BLaER1 treated with 17β-estradiol and CSF1 and Interleukin-3, amounts not matched to agents 10 nM and 100 nM (cell line): Measurements from ENCODE around the gene DIAPH2.

ENCODE experiments used
- H3K27ac ChIP-seq, 11 experiments: shearing (Covaris generic); formaldehyde crosslinking; 2 replicates each; pipeline ENCODE4 v1.8.1; 2022
- H3K27me3 ChIP-seq, 11 experiments: shearing (Covaris generic); formaldehyde crosslinking; 2 replicates each; pipeline ENCODE4 v1.8.1; 2022
- H3K36me3 ChIP-seq, 11 experiments: shearing (Covaris generic); formaldehyde crosslinking; 2 replicates each; pipeline ENCODE4 v1.8.1; 2022
- H3K4me1 ChIP-seq, 10 experiments: shearing (Covaris generic); formaldehyde crosslinking; 2 replicates each; pipeline ENCODE4 v1.8.1; 2022
- H3K4me2 ChIP-seq, 11 experiments: shearing (Covaris generic); formaldehyde crosslinking; 2 replicates each; pipeline ENCODE4 v1.8.1; 2022
- H3K4me3 ChIP-seq, 10 experiments: shearing (Covaris generic); formaldehyde crosslinking; 2 replicates each; pipeline ENCODE4 v1.8.1; 2022
- H3K9ac ChIP-seq, 11 experiments: shearing (Covaris generic); formaldehyde crosslinking; 2 replicates each; pipeline ENCODE4 v1.8.1; 2022
- H3K9me3 ChIP-seq, 11 experiments: shearing (Covaris generic); formaldehyde crosslinking; replicated peaks in 1 of 11; 2 replicates each; pipeline ENCODE4 v1.8.1; 2022
- H4K20me1 ChIP-seq, 11 experiments: shearing (Covaris generic); formaldehyde crosslinking; 2 replicates each; pipeline ENCODE4 v1.8.1; 2022
- Cebpa-rat ChIP-seq, 11 experiments: shearing (Covaris generic); IDR thresholded peaks; 2 replicates each; pipeline ENCODE4 v1.8.1; 2022

Gene DIAPH2

DNA sequence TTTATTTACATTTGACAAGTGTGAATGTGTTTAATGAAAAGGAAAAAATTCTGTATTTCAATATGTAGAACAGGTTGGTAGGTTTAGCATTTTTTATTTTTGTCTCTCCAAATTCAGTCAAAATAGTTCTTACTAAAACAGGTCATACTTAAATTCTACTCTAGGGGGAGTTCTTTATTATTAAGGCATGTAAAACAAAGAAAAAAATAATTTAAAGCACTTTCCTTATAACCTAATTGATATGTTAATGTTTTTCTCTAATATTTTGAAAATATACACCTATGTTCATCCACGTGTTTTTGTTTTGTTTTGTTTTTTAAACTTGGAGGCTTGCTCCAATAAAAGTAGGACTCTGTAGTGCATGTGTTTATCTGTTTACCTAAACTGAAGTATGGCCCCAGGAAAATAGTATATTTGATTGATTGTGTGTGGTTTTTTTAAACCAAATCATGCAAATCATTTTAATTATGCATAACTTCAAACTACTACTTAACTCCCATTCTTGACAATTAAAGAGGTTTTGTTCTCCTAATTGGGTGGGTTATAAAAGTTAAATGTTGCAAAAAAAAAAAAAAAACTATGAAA lies 761.7 kb downstream of the DIAPH2 start:
- Histone ChIP-seq H3K27ac (no peak overlapping the region), H3K27me3 (peaks cover 65 to 100% (median 97%) of the 10 kb centered on the region in 11 experiments)
- TF ChIP-seq Cebpa-rat (IDR thresholded peaks at IDR 0.05), result no peak

GRCh38 chrX:97447306-97447705 lies 762.7 kb downstream of the DIAPH2 start:
- Histone ChIP-seq H3K9ac (no peak overlapping the region), H3K27me3 (peaks cover 65 to 100% (median 97%) of the 10 kb centered on the region in 11 experiments), H3K9me3 (no peaks in the 10 kb centered on the region), H3K27ac (no peak overlapping the region), H3K4me3 (no peak overlapping the region), H4K20me1 (peaks cover 0 to 6% (median 0%) of the 10 kb centered on the region in 11 experiments; a peak in 3 of 22 replicates), H3K4me1 (no peaks in the 10 kb centered on the region), H3K36me3 (no peaks in the 10 kb centered on the region), H3K4me2 (no peak overlapping the region)
- TF ChIP-seq Cebpa-rat (IDR thresholded peaks at IDR 0.05), result no peak

More for the DNA sequence above, 761.7 kb downstream of the DIAPH2 start:
- H3K4me1 ChIP-seq, result no peaks in the 10 kb centered on the region
- H3K4me2 ChIP-seq, result no peak overlapping the region
- H3K9me3 ChIP-seq, result no peaks in the 10 kb centered on the region
- no peak overlapping the region for H3K4me3 ChIP-seq
- peaks cover 0 to 6% (median 0%) of the 10 kb centered on the region in 11 experiments; a peak in 3 of 22 replicates for H4K20me1 ChIP-seq
- no peaks in the 10 kb centered on the region for H3K36me3 ChIP-seq
- H3K9ac ChIP-seq, result no peak overlapping the region

- H3K36me3 ChIP-seq, result no peaks in the 10 kb centered on the region
- no peak overlapping the region for H3K9ac ChIP-seq
- no peak overlapping the region for H3K4me2 ChIP-seq
- peaks cover 76 to 99% (median 96%) of the 10 kb centered on the region in 11 experiments for H3K27me3 ChIP-seq
- no peaks in the 10 kb centered on the region for H3K4me1 ChIP-seq
- TF ChIP-seq Cebpa-rat (IDR thresholded peaks at IDR 0.05), result no peak
- H3K27ac ChIP-seq, result no peak overlapping the region
- H4K20me1 ChIP-seq, result peaks cover 0 to 4% (median 0%) of the 10 kb centered on the region in 11 experiments; a peak in 2 of 22 replicates
- H3K4me3 ChIP-seq, result no peak overlapping the region
- no peaks in the 10 kb centered on the region; a peak in 1 of 22 replicates for H3K9me3 ChIP-seq
Measured at GRCh38 chrX:97452283-97452682, 767.6 kb downstream of the DIAPH2 start.

- TF ChIP-seq Cebpa-rat (IDR thresholded peaks at IDR 0.05), result no peak
- no peak overlapping the region for H3K4me3 ChIP-seq
- no peaks in the 10 kb centered on the region for H3K36me3 ChIP-seq
- H3K4me1 ChIP-seq, result no peaks in the 10 kb centered on the region
- H3K4me2 ChIP-seq, result no peak overlapping the region
- no peak overlapping the region for H3K9ac ChIP-seq
- H3K9me3 ChIP-seq, result no peaks in the 10 kb centered on the region; a peak in 1 of 22 replicates
- H3K27me3 ChIP-seq, result peaks cover 75 to 99% (median 93%) of the 10 kb centered on the region in 11 experiments
- no peak overlapping the region for H3K27ac ChIP-seq
- H4K20me1 ChIP-seq, result no peaks in the 10 kb centered on the region
Measured at GRCh38 chrX:97461763-97462162, 777.1 kb downstream of the DIAPH2 start.

DNA sequence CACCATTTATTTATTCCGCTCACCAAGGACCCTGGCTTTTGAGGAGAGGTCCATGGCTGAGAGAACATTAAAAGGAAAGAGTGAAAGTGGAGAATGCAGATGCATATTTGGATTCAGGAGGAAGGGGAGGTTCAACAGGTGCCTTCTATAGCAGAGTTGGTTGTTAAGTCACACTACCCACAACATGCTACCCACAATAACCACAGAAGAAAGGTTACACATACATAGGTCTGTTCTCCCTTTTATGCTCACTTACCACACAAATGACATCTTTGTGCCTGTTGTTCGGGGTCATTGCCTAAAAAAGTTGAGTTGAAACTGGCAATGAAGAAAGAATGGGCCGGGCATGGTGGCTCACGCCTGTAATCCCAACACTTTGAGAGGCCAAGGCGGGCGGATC lies 786.4 kb downstream of the DIAPH2 start:
- no peak overlapping the region for H3K4me3 ChIP-seq
- no peaks in the 10 kb centered on the region for H3K9me3 ChIP-seq
- peaks cover 10 to 82% (median 67%) of the 10 kb centered on the region in 11 experiments; a peak in 21 of 22 replicates for H3K27me3 ChIP-seq
- 0 out of 22 replicates have a peak, but pooled peaks cover 0 to 7% (median 0%) of the 10 kb centered on the region in 11 experiments for H3K36me3 ChIP-seq
- TF ChIP-seq Cebpa-rat (IDR thresholded peaks at IDR 0.05), result no peak
- H3K4me1 ChIP-seq, result no peaks in the 10 kb centered on the region
- H3K9ac ChIP-seq, result no peak overlapping the region
- H3K27ac ChIP-seq, result no peak overlapping the region
- H4K20me1 ChIP-seq, result no peaks in the 10 kb centered on the region; a peak in 1 of 22 replicates
- H3K4me2 ChIP-seq, result no peak overlapping the region

GRCh38 chrX:97474933-97475332 lies 790.3 kb downstream of the DIAPH2 start:
- H3K27ac ChIP-seq, result no peak overlapping the region
- H4K20me1 ChIP-seq, result no peaks in the 10 kb centered on the region; a peak in 1 of 22 replicates
- H3K36me3 ChIP-seq, result 0 out of 22 replicates have a peak, but pooled peaks cover 0 to 7% (median 0%) of the 10 kb centered on the region in 11 experiments
- H3K9ac ChIP-seq, result no peak overlapping the region
- H3K9me3 ChIP-seq, result no peaks in the 10 kb centered on the region
- H3K4me1 ChIP-seq, result no peaks in the 10 kb centered on the region
- peaks cover 23 to 76% (median 64%) of the 10 kb centered on the region in 11 experiments for H3K27me3 ChIP-seq
- no peak for TF ChIP-seq Cebpa-rat (IDR thresholded peaks at IDR 0.05)
- H3K4me3 ChIP-seq, result no peak overlapping the region
- H3K4me2 ChIP-seq, result no peak overlapping the region

GRCh38 chrX:97479106-97479890 lies 794.7 kb downstream of the DIAPH2 start:
- H3K27ac ChIP-seq, result no peak overlapping the region
- H3K9me3 ChIP-seq, result no peaks in the 10 kb centered on the region
- no peaks in the 10 kb centered on the region for H4K20me1 ChIP-seq
- no peak overlapping the region for H3K9ac ChIP-seq
- no peak overlapping the region for H3K4me3 ChIP-seq
- peaks cover 53 to 92% (median 78%) of the 10 kb centered on the region in 11 experiments for H3K27me3 ChIP-seq
- H3K4me2 ChIP-seq, result no peak overlapping the region
- H3K4me1 ChIP-seq, result no peaks in the 10 kb centered on the region
- TF ChIP-seq Cebpa-rat (IDR thresholded peaks at IDR 0.05), result no peak
- no peaks in the 10 kb centered on the region for H3K36me3 ChIP-seq

- H3K4me1 ChIP-seq, result no peaks in the 10 kb centered on the region
- H3K36me3 ChIP-seq, result no peaks in the 10 kb centered on the region
- no peak overlapping the region for H3K27ac ChIP-seq
- H3K4me2 ChIP-seq, result no peak overlapping the region
- no peaks in the 10 kb centered on the region for H4K20me1 ChIP-seq
- H3K9me3 ChIP-seq, result no peaks in the 10 kb centered on the region
- TF ChIP-seq Cebpa-rat (IDR thresholded peaks at IDR 0.05), result no peak
- H3K4me3 ChIP-seq, result no peak overlapping the region
- H3K27me3 ChIP-seq, result peaks cover 70 to 93% (median 87%) of the 10 kb centered on the region in 11 experiments
- no peak overlapping the region for H3K9ac ChIP-seq
Measured at GRCh38 chrX:97481228-97481627, 796.6 kb downstream of the DIAPH2 start.

- peaks cover 81 to 100% (median 98%) of the 10 kb centered on the region in 11 experiments for H3K27me3 ChIP-seq
- no peak for TF ChIP-seq Cebpa-rat (IDR thresholded peaks at IDR 0.05)
- H3K4me1 ChIP-seq, result no peaks in the 10 kb centered on the region
- H4K20me1 ChIP-seq, result no peaks in the 10 kb centered on the region
- H3K27ac ChIP-seq, result no peak overlapping the region
- no peak overlapping the region for H3K9ac ChIP-seq
- H3K4me3 ChIP-seq, result no peak overlapping the region
- no peak overlapping the region for H3K4me2 ChIP-seq
- no peaks in the 10 kb centered on the region for H3K36me3 ChIP-seq
- H3K9me3 ChIP-seq, result no peaks in the 10 kb centered on the region
Measured at GRCh38 chrX:97482666-97483300, 798.1 kb downstream of the DIAPH2 start.
